ENCODE data around the gene FGFR3.

The FGFR3 gene

DNA sequence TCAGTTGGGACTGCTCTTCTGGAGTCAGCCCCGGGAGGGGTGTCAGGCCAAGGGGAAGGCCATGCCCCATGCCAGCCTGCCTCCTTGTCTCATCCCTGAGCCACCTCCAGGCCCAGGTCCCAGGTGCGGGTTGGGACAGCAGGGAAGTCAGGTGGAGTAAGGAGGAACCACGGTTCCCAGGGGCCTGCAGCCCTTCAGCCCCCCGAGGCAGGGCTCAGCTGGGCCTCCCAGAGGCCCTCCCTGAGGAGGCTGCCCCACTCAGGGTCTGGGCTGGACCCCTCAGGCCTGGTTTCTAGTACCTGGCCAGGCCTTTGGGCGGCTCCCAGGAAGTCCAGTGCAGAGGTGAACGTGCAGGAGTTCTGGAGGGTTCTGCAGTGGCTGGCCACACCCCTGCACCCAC, 23.4 kb upstream of the FGFR3 start:
- DNase-seq (ENCODE audit: low read depth in 2 of 3, low spot score in 1 of 3) = no peak

DNA sequence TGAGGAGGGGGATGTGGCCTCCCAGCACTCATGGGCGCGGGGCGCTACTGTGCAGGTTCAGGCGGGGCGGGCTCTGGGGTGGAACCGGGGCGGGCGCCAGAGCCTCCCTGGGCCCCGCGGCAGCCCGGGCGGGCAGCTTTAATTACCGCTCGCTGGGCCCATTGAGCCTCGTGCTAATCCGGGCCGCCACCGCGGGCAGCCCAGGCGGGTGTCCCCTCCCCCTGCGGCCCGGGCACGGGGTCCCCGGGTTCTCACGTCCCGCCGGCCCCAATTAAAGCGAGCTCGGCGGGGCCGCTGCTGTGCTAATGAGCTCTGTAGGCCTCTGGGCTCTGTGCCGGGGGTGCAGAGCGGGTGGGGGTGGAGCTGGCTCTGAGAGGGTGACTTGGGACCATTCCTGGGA, 22.8 kb upstream of the FGFR3 start:
- no peak for DNase-seq (ENCODE audit: low read depth in 2 of 3, low spot score in 1 of 3)

DNA sequence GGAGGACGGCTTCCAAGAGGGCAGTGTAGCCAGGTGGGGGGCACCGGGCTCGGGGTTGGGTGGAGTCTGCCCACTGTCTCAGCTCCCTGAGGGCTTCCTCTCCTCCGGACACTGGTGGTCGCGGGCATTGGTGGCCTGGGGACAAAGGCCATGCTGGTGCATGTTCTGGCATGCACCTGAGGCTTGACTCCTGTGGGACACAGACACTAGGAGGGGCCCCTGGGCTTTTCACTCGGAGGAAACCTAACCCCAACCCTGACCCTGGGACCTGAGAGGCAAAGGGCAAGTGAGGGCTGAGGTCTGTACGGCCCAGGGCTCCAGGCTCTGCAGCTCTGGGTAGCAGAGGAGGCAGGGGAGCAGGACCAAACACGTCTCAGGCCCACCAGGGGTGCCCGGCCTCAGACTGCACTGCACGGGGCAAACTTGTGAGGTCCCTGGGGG, 22.3 kb upstream of the FGFR3 start:
- DNase-seq (ENCODE audit: low read depth in 2 of 3, low spot score in 1 of 3) = no peak

DNA sequence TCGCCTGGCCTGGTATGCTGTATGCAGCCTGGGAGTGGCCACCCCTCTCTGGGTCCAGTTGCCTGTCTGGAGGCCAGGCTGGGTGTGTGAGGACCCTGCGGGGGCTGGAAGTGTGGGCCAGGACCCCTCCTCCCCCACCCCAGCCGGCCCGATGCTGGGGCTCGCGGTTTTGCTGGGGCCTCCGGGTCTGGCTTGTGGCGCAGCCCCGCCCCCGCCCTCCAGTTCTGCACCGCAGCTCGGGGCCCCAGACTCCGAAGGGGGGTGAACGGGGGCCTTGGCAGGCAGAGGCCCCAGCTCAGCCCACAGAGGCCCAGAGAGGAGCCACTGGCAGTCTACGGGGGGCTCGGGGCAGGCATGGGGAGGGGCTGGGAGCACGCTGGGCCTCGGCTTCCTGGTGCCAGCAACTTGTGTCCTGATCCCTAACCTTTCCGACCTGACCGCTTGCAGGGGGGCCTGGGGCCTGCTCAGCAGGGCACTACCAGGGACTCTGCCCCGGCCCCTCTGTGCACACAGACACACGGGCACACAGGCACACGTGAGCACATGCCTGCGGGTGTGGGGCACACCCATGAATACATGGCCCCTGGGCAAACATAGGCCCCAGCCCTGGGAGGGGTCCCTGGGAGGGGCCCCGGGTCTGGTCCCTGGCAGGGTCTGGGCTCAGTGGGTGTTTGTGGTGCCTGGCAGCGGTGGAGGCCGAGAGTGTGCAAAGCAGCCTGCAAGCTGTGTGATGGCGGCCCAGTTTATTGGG, 21.4 kb upstream of the FGFR3 start:
- no peak for DNase-seq (ENCODE audit: low read depth in 2 of 3, low spot score in 1 of 3)

DNA sequence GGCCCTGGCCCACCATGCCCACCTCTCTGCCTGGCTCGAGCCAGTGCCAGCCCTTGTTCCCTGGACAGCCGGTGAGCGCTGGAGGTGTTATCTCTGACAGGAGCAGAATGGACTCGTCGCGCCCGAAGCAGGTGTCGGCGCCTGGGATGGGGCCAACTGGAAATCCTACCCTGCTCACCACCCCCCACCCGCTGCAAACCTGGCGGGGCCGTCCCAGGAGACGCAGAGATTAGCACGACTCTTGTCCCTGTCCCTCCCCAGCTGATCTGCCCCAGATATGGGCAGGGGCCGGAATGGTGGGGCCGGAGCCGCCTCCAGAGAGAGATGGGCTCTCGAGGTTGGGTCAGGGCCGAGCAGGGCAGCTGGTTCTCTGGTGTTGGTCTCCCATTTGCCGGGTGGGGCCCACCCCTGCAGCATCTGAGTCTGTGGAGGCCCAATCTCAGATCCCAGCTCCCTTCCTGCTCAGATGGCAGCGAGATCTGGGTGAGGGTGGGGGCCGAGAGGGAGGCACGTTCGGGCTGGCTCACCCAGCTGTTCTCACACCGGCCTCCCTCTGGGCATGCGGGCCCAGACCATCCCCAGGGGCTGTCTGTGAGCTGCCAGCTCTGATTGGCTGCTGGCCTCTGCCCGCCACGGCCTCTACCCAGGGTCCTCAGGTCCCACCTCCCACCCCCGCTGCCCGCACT, 20.1 kb upstream of the FGFR3 start:
- no peak for DNase-seq (ENCODE audit: low read depth in 2 of 3, low spot score in 1 of 3)

DNA sequence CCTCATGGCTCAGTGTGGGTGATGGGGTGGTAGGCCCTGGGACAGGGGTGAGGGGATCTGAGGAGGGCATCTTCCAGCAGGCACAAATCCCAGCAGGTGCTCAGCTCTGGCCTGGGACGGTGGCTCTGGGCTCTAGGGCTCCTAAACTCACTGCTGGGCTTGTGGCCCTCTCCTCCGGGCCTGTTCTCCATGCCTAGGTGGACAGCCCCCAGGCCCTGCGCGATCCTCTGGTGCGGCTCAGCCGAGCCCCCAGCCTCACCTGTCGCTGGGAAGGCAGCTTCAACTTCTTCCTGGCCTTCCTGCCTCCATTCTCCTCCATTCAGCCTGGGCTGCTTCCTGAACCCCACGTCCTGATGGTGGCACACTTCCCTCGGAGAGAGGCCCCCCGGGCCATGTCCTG, 19.3 kb upstream of the FGFR3 start:
- no peak for DNase-seq (ENCODE audit: low read depth in 2 of 3, low spot score in 1 of 3)

DNA sequence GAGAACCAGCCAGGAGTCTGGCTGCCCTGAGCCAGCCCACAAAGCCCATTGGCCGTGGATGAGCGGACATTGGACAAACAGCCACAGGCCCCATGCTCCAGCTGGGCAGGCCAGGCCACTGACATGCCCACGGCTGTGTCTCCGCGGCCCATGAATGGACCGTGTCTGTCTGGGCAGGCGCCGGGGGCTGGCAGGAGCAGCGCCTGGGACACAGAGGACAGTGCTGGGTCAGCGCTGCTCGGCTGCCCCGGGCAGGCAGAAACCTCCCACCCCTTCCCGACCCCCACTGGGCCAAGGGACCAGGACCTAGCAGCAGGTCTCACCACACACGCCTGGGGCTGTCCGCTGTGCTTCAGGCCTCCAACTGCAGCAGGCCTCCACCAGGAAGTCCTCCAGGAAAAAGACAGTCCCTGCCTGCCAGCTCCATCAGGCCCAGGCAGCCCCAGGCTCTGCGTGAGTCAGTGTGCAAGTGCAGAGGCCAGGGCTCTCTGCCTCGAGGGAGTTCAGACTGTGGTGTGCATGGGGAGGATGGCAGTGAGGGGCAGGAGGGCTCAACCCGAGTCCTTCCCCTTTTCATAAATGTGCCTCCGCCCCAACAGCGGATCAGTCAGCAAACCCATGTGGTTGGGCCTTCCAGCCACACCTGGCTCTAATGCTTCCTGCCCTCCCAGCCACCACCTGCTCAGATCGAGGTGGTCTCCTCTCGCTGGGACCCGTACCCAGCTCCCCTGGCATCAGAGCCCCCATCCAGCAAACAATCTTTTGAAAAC, 17.2 kb upstream of the FGFR3 start:
- no peak for DNase-seq (ENCODE audit: low read depth in 2 of 3, low spot score in 1 of 3)

DNA sequence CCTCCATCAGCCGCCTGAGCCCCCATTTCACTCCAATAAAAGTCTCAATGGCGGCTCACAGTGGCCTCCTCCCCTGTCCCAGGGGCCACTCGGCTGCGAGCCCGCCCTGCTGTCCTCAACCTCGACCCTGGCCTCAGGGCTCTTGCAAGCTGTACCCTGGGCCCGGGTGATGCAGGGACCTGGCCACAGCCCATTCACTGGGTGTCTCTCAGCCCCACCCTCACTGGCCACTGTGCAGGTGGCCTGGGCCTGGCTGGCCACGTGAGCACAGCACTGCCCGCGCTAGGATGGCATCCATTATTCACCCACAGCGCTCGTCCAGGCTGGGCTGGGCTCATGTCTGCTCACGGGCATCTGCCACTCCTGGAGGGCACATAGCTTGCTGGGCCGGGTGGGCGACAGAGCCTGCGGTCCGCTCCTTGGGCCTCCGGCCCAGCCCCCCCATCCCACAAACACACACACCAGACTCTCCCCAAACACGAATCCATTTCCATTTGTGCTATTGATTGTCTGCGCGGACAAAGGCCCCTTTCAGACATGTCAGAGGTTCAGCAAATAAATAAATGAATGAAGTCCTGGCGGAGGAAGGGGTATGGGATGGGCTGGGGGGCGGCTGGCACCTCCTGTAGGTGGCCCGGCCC, 16.5 kb upstream of the FGFR3 start:
- no peak for DNase-seq (ENCODE audit: low read depth in 2 of 3, low spot score in 1 of 3)

DNA sequence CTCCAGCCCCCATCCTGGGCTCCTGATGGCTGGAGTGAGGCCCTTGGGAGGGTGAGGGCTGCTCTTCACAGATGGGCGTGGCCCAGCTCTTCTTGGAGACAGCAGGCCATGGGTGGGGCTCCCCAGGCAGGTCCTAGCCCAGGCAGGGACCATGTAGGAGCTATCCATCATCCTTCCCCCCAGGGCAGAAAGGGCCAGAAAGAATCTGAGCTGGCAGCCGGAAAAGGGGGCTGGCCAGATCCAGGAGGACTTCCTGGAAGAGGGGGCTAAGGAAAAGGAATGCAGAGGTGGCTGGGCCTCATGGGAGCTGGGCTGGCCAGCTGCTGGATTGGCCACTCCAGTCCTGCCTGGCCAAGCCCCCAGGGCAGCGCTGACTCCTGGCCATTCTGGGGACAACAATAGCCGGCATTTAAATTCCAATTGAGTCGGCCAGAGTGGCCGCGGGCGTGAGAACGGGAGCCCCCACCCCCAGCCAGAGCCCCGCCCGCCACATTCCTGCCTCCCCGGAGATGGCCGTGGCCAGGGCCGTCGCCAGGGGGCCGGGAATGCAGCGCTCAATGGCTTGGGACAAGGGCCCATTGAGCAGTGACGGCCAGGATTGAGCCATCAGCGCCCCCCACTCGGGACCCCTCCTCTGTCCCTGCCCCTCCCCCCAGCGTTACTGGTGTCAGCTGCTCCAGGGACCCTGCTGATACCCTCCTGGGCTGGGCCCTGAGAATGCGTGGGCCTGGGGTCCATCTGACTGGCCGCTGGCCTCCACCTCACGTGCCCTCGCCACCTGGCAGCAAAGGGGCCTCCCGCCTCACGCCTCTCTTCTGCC, 15.1 kb upstream of the FGFR3 start:
- no peak for DNase-seq (ENCODE audit: low read depth in 2 of 3, low spot score in 1 of 3)

DNA sequence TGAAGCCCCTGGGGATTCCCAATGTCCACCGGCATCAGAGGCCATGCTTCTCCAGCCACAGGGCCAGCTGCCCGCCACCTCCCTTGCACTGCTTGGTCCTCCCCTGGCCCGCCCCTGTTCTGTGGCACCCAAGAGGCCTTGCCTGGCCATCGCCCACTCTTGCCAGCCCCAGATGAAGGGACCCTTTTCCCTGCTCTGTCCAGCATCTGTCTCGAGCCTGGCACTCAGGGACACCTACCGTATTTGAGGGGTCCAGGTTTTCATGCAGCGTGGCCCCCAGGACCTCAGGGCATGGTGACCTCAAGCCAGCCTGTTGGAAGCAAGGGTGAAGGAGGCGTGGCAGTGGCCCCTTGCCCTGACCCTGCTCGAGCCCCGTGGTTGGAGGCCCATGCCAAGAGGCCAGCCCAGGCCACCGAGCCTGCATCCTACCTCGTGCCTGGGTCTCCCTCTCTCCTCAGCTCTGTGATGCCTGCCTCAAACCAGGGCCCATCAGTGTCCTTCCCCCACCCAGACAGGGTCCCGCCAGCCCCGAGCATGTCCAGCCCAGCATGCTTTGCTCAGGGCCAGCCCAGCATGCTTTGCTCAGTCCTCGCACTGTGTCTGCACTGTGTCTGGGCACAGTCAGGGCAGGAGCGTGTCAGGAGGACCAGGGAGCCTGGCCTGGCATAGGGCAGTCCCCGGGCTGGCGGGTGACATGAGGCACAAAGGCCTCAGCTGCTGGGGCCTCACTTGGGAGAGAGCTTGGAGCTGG, 14.3 kb upstream of the FGFR3 start:
- DNase-seq (ENCODE audit: low read depth in 2 of 3, low spot score in 1 of 3) = no peak

DNA sequence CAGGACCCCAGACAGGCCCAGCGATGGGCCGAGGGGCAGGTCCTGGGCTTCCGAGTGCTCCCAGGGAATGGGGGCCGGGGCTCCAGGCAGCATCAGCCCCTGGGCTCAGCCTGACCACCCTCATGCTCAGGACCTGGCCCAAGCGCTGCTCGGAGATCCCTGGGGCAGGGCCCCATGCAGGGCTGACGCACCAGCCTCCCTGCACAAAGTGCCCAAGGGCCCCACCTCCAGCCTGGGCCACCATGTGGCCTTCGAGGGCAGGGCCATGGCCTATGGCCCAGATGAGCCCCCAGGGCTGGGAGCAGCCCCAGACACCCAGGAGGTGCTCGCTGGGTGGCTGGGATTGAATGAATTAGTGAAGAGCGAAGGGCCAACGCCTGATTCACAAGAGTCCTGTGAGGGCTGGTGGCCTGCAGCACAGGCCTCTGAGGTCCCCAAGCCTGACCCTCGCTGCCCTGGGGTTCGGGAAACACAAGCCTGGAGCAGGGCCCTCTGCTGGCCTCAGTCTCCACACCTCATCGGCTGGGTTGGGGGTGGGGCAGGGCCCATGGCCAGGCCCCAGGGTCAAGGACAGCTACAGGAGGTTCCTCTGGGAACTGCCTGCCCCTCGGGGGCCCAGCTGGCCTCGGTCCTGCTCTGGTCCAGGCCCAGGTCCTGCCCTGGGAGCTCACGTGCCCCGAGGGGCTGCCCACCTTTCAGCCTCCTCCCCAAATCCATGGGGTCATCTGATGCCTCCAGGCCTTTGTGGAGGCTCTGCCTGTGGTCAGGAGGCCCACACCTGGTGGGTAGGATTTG, 13.3 kb upstream of the FGFR3 start:
- no peak for DNase-seq (ENCODE audit: low read depth in 2 of 3, low spot score in 1 of 3)

DNA sequence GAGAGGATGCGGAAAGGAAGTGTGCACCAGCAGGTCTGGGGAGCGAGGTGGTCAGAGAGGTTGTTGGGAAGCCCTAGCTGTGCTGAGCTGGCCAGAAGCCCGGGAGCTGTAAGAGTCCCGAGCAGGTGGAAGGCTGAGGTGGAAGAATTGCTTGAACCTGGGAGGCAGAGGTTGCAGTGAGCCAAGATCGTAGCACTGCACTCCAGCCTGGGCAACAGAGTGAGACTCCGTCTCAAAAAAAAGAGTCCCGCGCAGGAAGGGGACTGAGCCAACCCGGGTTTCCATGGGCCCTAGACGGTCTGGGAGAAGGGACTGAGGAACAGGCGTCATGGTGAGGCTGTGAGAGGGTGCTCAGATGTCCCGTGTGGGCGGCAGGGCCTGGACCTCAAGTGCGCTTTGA, 12.7 kb upstream of the FGFR3 start:
- no peak for DNase-seq (ENCODE audit: low read depth in 2 of 3, low spot score in 1 of 3)

DNA sequence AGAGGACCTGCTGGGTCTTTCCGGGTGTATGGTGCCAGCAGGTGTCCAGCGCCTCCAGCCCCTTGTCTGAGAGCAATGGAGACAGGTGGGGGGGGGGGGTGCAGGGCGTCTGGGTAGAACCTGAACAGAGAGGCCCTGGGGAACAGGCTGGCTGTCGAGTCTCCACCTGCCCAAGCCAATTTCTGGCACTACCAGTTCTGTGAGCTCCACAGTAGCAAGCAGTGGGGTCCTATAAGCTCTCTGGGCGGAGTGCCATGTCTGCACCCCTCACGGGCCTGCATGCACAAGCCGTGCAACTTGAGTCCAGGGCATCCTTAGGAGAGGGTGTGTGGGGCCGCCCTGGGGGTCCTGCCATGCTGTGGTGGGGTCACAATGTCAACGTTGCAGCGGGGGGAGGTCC, 10.1 kb upstream of the FGFR3 start:
- DNase-seq (ENCODE audit: low read depth in 2 of 3, low spot score in 1 of 3) = no peak

DNA sequence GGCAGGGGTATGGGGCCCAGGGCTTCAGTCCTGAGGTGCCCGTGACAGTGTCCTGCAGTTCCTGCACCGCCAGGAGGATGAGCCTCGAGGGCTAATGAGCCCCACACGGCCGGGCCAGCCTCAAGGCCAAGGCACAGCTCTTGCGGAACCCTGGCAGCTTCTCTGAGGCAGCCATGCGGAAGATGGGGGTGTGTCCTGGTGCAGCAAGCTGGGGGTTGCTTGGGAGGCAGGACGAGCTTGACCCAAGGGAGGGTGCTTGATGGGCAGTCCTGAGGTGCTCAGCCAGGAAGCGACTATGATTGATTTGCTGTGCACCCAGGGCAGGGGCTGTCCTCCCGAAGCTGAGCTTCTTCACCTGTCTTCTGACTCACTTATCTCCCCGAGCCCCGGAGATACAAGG, 9.1 kb upstream of the FGFR3 start:
- no peak for DNase-seq (ENCODE audit: low read depth in 2 of 3, low spot score in 1 of 3)

DNA sequence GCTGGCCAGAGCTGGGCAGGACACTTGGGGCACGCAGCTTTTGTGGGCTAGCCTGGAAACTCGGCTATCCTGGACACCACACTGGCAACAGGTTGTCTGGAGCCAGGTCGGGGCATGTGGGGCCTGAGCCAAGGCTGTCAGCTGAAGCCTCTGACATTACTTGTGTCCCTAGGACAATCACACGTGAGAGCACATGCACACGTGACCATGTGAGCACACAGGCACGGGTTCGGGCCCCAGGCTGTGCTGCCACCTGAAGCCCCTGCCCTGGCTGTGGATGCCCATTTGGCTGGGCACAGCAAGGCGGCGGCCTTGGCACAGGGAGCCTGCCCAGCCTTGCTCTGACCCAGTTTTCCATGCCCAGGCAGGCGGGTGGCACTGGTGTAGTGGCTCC, 8.7 kb upstream of the FGFR3 start:
- DNase-seq (ENCODE audit: low read depth in 2 of 3, low spot score in 1 of 3) = no peak

DNA sequence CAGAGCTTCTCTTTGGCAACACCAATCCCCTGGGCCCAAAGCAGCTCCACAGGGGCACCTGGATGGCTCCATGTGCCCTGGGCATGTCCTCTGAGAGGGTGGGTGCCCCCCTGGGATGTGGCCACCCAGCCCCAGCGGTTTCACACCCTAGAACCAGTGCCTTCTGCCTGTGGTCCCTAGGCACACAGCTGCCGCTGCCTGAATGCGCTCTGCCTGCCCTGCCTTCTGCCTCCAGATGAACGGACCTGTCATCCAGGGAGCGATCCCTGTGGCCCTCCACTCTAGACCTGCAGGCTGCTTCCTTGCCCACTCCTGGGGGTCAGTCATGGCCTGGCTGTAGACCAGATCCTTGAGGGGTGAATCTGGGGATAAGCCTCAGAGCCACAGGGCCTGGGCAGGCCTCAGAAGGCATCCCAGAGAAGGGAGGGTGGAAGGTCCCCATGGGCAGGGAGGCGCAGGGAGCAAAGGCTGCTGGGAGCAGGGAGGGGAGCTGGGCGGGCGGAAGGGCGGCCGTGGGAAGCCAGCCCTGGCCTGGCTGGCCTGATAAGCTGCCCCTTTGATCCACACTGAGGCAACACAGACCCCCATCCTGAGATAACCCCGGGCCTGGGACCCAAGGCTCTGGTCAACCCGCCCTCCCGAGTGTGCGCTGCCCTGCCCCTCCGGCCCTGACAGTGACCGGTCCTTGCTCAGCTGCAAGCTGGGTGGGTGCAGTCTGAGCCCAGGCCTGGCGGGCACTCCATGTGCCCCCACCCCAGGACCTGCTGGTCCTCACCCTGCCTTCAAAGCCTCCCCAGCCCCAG, 8.1 kb upstream of the FGFR3 start:
- DNase-seq (ENCODE audit: low read depth in 2 of 3, low spot score in 1 of 3) = no peak

DNA sequence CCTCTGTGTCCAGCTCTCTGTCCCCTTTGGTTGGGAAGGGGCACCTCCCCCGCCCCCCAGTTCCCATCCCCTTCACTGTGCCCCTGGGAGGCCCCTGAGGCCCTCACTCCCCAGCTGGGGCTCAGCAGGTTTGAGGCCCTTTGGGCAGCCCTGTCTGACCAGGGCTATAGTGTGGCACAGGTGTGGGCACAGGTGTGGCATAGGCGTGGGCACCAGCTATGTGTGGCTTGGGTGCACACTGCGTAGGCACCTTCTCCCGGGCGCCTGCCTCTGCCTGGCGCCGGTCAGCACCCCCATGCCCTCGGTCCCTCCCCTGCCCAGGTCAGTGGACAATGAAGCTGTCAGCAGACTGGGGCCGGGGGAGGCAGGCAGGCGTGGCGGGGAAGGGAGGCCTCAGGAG, 7.5 kb upstream of the FGFR3 start:
- no peak for DNase-seq (ENCODE audit: low read depth in 2 of 3, low spot score in 1 of 3)

DNA sequence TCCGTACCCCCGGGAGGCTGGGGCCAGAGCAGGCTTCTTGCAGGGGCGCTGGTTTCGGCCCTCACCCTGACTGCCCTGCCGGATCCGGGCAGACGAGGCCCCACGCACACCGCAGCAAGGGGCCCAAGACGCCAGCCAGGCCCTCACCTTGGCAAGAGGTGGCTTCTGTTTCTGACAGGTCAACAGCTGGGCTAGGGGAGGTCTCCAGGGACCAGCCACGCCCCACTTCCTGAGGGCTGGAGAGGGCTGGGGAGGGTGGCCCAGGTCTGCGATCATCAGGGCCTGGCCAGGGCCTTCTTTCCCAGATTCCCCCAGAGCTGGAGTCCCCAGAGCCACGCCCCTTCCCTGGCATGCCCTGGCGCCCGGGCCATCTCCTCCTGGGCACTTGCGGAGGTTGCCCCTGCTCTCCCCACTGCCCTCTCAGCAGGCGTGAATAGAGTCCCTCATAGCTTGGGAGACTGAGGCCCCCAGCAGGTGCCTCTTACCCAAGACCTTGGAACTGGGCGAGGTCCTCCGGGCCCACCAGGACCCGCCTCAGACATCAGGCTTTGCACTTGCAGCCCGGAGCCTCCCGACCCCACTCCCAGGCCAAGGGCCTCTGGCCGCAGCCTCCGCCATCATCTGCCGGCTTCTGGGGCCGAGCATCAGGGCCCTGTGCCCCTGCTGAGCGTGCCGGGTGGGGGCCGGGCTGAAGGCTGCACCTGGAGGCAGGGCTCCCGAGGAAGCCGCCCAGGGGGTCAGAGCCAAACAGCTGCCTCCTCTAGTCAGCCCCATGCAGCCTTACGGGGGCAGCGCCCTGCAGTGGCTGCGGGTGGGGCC, 6.3 kb upstream of the FGFR3 start:
- no peak for DNase-seq (ENCODE audit: low read depth in 2 of 3, low spot score in 1 of 3)
